ENCODE results near the gene RAI1. TPM values are rescaled to one million over a fixed set of nuclear protein-coding genes. Genes with fewer than 3 reads are reported as not detected.

RAI1 gene
- total RNA-seq, 3 donors from 2014 or later, result 12.9 to 29.2 (median 17.0) TPM

GRCh38 chr17:17714879-17715278, 33.6 kb downstream of the RAI1 start:
- TF ChIP-seq CTCF (IDR thresholded peaks at IDR 0.05), result no peak
- ATAC-seq, result no peak

GRCh38 chr17:17716837-17717523, 35.7 kb downstream of the RAI1 start:
- TF ChIP-seq CTCF (IDR thresholded peaks at IDR 0.05), result no peak
- intact Hi-C loops (cut with DNase I, micrococcal nuclease), result no loop called here
- Histone ChIP-seq H3K4me3 (no peak overlapping the region), H3K9me3 (no peaks in the 10 kb centered on the region), H3K36me3 (ENCODE audit: low read depth) (no peaks in the 10 kb centered on the region), H3K4me1 (ENCODE audit: low read depth) (peaks cover 10% of the 10 kb centered on the region)
- no peak for DNase-seq
- no peak for ATAC-seq

More at GRCh38 chr17:17714879-17715278, 33.6 kb downstream of the RAI1 start:
- intact Hi-C loops (cut with DNase I, micrococcal nuclease), result no loop called here
- no peak for DNase-seq
- H3K9me3 ChIP-seq, result no peaks in the 10 kb centered on the region
- peaks cover 27% of the 10 kb centered on the region for H3K4me1 ChIP-seq (ENCODE audit: low read depth)
- H3K4me3 ChIP-seq, result no peak overlapping the region
- H3K36me3 ChIP-seq (ENCODE audit: low read depth), result no peaks in the 10 kb centered on the region

- Histone ChIP-seq H3K9me3 (no peaks in the 10 kb centered on the region), H3K4me1 (ENCODE audit: low read depth) (no peaks in the 10 kb centered on the region), H3K4me3 (no peak overlapping the region), H3K36me3 (ENCODE audit: low read depth) (no peaks in the 10 kb centered on the region)
- ATAC-seq, result no peak
- no peak for TF ChIP-seq CTCF (IDR thresholded peaks at IDR 0.05)
- intact Hi-C loops (cut with DNase I, micrococcal nuclease), result no loop called here
- DNase-seq, result no peak
These were observed 37.0 kb downstream of the RAI1 start for GRCh38 chr17:17718251-17718650.

- intact Hi-C loops (cut with DNase I, micrococcal nuclease), result no loop called here
- no peaks in the 10 kb centered on the region for H3K4me1 ChIP-seq (ENCODE audit: low read depth)
- no peaks in the 10 kb centered on the region for H3K9me3 ChIP-seq
- no peak for TF ChIP-seq CTCF (IDR thresholded peaks at IDR 0.05)
- no peaks in the 10 kb centered on the region for H3K36me3 ChIP-seq (ENCODE audit: low read depth)
- ATAC-seq (no peak), DNase-seq (no peak)
- no peak overlapping the region for H3K4me3 ChIP-seq
These were observed 38.1 kb downstream of the RAI1 start for GRCh38 chr17:17719199-17719940.

GRCh38 chr17:17719966-17720543, 38.8 kb downstream of the RAI1 start:
- Histone ChIP-seq H3K36me3 (ENCODE audit: low read depth) (no peaks in the 10 kb centered on the region), H3K4me3 (no peak overlapping the region), H3K9me3 (no peaks in the 10 kb centered on the region), H3K4me1 (ENCODE audit: low read depth) (no peaks in the 10 kb centered on the region)
- ATAC-seq (no peak), DNase-seq (no peak)
- no peak for TF ChIP-seq CTCF (IDR thresholded peaks at IDR 0.05)
- intact Hi-C loops (cut with DNase I, micrococcal nuclease), result no loop called here
